ENCODE measurements around the gene PRDM15.
"Not testable (repeated sequence)": the region's sequence is repeated elsewhere in the genome, so short reads cannot be mapped to it uniquely, and the experiment has no call there.

The PRDM15 gene

DNA sequence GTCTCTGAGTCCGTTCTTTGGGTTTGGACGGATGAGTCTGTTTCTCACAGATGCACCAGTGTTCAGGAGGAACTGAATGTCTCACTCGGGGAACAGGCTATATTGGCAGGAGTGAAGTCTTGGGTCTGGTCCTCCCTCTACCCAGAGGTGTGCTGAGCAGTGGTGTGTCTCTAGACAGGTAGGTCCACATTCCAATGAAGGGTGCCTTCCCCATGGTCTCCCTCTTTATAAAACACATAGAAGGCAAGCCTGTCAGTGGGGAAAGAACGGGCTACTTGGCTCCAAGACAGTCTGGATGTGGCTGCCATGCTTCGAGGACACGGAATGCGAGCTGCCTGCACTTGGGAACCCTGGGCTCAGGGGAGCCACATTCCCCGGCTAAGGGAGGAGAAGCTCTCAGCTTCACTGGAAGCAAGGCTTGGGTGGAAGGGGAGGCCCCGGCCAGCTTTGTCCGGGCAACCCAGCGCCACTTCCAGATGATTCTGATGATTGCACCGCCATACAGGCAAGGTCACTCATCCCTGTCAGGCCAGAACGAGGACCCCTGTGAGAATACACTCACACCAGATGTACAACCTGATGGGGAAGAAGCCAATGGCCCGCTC, 82.6 kb downstream of the PRDM15 start:
- DNase-seq (ENCODE audit: extremely low spot score) = no peak
- TF ChIP-seq, protein P1, sequence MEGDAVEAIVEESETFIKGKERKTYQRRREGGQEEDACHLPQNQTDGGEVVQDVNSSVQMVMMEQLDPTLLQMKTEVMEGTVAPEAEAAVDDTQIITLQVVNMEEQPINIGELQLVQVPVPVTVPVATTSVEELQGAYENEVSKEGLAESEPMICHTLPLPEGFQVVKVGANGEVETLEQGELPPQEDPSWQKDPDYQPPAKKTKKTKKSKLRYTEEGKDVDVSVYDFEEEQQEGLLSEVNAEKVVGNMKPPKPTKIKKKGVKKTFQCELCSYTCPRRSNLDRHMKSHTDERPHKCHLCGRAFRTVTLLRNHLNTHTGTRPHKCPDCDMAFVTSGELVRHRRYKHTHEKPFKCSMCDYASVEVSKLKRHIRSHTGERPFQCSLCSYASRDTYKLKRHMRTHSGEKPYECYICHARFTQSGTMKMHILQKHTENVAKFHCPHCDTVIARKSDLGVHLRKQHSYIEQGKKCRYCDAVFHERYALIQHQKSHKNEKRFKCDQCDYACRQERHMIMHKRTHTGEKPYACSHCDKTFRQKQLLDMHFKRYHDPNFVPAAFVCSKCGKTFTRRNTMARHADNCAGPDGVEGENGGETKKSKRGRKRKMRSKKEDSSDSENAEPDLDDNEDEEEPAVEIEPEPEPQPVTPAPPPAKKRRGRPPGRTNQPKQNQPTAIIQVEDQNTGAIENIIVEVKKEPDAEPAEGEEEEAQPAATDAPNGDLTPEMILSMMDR (IDR thresholded peaks at IDR 0.05; ENCODE audit: control extremely low read depth, extremely low read depth, low read depth, missing control alignments) = no peak
- CTCF ChIA-PET = no interaction called here
- POLR2A ChIA-PET = no interaction called here

DNA sequence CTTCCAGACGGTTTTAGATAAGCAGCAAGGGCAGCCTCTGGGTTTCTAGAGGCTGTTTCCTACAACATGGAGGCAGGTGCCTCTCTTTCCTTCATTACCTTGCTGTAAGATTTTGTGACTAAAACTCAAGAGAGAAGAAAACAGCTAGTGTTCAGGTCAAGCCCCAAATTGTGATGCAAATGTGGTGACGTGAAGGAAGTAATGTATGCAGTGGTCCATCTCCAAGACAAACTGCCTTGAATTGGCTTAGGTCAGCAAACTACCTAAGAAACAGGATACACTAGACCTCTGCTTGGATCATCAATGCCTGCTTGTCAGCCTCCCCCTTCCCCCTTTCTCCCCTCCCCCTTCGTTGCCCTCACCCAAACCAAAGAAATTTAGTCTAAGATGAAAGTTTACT, 83.4 kb downstream of the PRDM15 start:
- DNase-seq (ENCODE audit: extremely low spot score) = no peak
- POLR2A ChIA-PET = no interaction called here
- TF ChIP-seq, protein P1 (IDR thresholded peaks at IDR 0.05; ENCODE audit: control extremely low read depth, extremely low read depth, low read depth, missing control alignments) = no peak
- CTCF ChIA-PET = interaction anchor here (1.3 kb wide), 1 partner anchor 21 kb away, joined by 4 read pairs; no protein-coding TSS in a partner anchor

DNA sequence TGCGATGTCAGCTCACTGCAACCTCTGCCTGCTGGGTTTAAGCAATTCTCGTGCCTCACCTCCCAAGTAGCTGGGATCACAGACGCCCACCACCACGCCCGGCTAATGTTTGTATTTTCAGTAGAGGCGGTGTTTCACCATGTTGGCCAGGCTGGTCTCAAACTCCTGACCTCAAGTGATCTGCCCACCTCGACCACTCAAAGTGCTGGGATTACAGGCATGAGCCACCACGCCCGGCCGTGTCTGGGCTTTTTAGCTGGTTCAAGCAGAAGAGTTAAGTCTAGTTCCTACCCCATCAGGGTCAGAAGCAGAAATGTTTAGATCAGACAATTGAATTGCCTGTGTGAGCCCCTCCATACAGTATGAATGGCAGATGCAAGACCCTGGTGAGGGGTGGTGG, 84.5 kb downstream of the PRDM15 start:
- DNase-seq (ENCODE audit: extremely low spot score) = no peak
- POLR2A ChIA-PET = no interaction called here
- CTCF ChIA-PET = interaction anchor here (1.3 to 1.4 kb wide), 2 partner anchors 22 to 323 kb away, joined by 4 read pairs; no protein-coding TSS in a partner anchor
- TF ChIP-seq, protein P1 (IDR thresholded peaks at IDR 0.05; ENCODE audit: control extremely low read depth, extremely low read depth, low read depth, missing control alignments) = no peak

DNA sequence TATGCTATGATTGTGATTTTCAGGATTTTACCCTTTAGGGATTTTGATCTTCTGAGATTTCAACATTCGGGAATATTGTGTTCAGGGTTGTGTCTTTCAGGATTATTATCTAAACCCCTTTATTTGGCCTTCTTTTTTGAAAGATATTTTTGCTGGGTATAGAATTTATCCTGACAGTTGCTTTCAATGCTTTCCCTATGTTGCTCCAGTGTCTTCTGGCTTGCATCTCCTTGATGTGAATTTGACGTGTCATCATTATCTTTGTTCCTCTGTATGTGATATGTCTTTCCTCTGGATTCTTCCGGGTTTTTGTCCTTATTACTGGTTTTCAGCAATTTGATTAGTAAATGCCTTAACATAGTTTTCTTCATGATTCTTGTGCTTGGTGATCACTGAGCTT, 86.4 kb downstream of the PRDM15 start:
- DNase-seq (ENCODE audit: extremely low spot score) = no peak
- ChIA-PET POLR2A (no interaction called here), CTCF (interaction anchor here (1.0 kb wide), 1 partner anchor 510 kb away, joined by 3 read pairs; no protein-coding TSS in a partner anchor)
- TF ChIP-seq, protein P1 (IDR thresholded peaks at IDR 0.05; ENCODE audit: control extremely low read depth, extremely low read depth, low read depth, missing control alignments) = no peak

DNA sequence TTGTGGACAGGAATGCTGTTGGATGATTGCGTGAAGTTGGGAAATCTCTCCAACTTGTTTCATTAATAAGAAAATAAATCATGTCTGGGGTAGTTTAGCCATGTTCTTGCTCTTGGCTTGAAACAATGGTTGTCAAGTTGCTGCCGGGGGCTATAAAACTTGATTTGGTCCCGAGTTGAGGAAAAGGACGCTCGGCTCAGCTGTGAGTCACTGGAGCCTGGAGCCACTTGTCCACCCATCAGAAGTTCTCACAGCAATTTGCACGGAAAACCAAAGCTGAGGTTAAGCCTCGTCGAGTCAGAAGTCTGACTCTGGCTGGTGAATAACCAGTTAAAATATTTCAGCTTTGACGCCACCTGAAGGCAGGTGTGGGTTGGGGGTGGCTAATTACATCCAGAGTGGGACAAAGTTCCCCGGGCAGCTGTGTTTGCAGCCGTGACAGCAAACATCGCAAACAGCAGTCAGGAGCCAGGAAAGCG, 92.6 kb downstream of the PRDM15 start:
- no peak for DNase-seq (ENCODE audit: extremely low spot score)
- ChIA-PET POLR2A (no interaction called here), CTCF (no interaction called here)
- TF ChIP-seq, protein P1 (IDR thresholded peaks at IDR 0.05; ENCODE audit: control extremely low read depth, extremely low read depth, low read depth, missing control alignments) = no peak

DNA sequence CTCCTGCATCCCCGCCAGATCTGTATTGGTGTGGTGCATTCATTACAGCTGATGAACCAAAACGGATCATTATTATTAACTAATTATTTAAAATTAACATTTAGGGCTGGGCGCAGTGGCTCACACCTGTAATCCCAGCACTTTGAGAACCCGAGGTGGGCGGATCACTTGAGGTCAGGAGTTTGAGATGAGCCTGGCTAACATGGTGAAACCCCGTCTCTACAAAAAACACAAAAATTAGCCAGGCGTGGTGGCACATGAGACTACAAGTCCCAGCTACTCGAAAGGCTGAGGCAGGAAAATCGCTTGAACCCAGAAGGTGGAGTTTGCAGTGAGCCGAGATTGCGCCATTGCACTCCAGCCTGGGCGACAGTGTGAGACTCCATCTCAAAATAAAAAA, 93.9 kb downstream of the PRDM15 start:
- CTCF ChIA-PET, POLR2A ChIA-PET: not testable (repeated sequence)

DNA sequence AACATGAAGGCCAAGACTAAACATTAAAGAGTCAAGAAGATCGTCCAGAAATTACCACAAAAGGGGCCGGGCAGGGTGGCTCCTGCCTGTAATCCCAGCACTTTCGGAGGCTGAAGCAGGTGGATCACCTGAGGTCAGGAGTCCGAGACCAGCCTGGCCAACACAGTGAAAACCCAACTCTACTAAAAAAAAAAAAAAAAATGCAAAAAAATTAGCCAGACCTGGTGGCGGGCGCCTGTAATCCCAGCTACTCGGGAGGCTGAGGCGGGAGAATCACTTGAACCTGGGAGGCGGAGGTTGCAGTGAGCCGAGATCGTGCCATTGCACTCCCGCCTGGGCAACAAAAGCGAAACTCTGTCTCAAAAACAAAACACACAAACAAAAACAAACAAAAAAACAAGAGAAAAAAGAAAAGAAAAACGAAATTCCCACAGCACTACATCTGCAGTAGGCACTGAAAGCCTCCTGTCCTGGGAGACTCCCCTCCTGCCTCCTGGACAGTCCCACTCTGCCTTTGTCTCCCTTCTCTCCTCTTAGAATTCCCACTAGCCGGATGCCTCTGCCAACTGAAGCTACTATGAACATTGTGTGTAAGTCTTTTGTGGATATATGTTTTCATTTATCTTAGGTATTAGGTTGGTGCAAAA, 94.6 kb downstream of the PRDM15 start:
- DNase-seq (ENCODE audit: extremely low spot score) = no peak
- POLR2A ChIA-PET = interaction anchor here (0.6 kb wide), 1 partner anchor 297 kb away, joined by 4 read pairs; no protein-coding TSS in a partner anchor

More for the DNA sequence above, 93.9 kb downstream of the PRDM15 start:
- DNase-seq (ENCODE audit: extremely low spot score) = not testable (repeated sequence)

More for the DNA sequence above, 94.6 kb downstream of the PRDM15 start:
- CTCF ChIA-PET = no interaction called here
- TF ChIP-seq, protein P1 (IDR thresholded peaks at IDR 0.05; ENCODE audit: control extremely low read depth, extremely low read depth, low read depth, missing control alignments) = no peak
